22Rv1 (cell line): ENCODE results near the gene CBR3.

Source experiments
- H3K27ac ChIP-seq: fragments of 450-650 bp; 2 replicates; pipeline ENCODE4 v1.5.1; 2017
- ZFX ChIP-seq: fragments of 450-650 bp; IDR thresholded peaks from 2 replicates; pipeline ENCODE4 v1.6.1; 2017; ENCODE audit warnings: antibody characterized with exemption, borderline replicate concordance
- TF ChIP-seq, protein P1 (sequence below): fragments of 450-650 bp; IDR thresholded peaks from 2 replicates; pipeline ENCODE4 v1.5.1; 2017; ENCODE audit warnings: mild to moderate bottlenecking

CBR3 gene

DNA sequence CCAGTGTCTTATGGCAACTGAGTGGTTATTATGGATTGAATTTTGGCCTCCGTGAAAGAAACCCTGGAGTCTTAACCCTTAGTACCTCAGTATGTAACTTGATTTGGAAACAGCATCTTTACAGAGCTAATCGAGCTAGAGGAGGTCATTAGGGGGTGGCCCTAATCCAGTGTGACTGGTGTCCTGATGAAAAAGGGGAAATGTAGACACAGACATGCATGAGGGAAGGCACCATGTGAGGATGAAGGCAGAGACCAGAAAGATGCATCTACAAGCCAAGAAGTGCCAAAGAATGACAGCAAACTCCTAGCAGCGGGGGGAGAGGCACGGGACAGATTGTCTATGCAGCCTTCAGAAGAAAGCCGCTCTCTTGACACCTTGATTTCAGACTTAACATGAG lies 36.5 kb downstream of the CBR3 start:
- no peak overlapping the region for H3K27ac ChIP-seq
- TF ChIP-seq, protein P1, sequence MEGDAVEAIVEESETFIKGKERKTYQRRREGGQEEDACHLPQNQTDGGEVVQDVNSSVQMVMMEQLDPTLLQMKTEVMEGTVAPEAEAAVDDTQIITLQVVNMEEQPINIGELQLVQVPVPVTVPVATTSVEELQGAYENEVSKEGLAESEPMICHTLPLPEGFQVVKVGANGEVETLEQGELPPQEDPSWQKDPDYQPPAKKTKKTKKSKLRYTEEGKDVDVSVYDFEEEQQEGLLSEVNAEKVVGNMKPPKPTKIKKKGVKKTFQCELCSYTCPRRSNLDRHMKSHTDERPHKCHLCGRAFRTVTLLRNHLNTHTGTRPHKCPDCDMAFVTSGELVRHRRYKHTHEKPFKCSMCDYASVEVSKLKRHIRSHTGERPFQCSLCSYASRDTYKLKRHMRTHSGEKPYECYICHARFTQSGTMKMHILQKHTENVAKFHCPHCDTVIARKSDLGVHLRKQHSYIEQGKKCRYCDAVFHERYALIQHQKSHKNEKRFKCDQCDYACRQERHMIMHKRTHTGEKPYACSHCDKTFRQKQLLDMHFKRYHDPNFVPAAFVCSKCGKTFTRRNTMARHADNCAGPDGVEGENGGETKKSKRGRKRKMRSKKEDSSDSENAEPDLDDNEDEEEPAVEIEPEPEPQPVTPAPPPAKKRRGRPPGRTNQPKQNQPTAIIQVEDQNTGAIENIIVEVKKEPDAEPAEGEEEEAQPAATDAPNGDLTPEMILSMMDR: no peak
- no peak for TF ChIP-seq ZFX

GRCh38 chr21:36171741-36172331 lies 37.0 kb downstream of the CBR3 start:
- H3K27ac ChIP-seq: no peak overlapping the region
- no peak for TF ChIP-seq ZFX
- TF ChIP-seq, protein P1: no peak

GRCh38 chr21:36174780-36175179 lies 39.9 kb downstream of the CBR3 start:
- H3K27ac ChIP-seq: no peak overlapping the region
- no peak for TF ChIP-seq ZFX
- TF ChIP-seq, protein P1: no peak

DNA sequence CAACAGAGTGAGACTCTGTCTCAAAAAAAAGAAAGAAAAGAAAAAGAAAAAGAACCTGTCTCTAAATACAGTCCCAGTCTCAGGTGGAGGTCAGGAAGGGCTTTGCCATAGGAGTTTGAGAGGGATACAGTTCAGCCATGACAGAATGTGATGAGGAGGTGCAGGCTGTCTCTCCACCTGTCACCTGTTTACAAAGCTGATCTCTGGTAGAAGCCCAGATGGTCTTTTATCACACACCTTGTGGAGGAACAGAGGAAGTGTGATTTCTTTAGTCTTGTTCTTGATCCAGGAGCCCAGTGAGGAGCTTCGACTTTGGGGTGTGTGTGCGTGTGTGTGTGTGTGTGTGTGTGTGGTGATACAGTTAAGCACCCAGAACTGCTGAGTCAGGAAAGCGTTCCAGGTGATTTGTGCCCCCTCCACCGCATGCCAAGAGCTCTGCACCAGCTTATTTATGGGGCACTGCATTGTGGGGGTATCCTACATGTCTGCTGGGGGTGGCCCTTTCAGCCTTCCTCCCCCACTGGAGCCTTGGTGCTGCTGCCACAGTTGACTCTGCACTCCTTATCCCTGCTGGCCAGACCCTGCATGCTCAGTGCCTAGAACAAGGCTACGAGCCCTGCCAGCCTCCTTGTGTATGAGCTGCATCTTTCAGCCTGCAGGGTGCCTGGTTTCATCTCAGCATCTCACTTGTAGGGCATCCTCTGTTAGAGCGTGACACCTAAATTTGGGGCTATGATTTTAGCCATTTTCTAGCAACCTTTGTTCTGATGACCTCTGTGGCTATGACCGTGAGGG lies 41.1 kb downstream of the CBR3 start:
- H3K27ac ChIP-seq: no peak overlapping the region
- no peak for TF ChIP-seq ZFX
- TF ChIP-seq, protein P1: no peak

DNA sequence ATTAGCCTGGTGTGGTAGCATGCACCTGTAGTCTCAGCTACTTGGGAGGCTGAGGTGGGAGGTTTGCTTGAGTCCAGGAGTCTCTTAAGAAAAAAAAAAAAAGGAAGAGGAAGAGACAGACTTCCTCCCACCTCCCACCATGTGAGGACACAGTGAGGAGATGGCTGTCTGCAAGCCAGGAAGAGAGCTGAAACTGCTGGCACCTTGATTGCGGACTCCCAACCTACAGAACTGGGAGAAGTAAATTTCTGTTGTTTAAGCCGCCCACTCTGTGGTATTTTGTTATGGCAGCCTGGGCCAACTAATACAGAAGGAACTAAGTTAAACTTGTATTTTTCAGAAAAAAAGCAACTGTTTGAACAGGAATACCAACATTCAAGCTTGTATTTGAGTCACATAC lies 43.5 kb downstream of the CBR3 start:
- H3K27ac ChIP-seq: no peak overlapping the region
- TF ChIP-seq ZFX: no peak
- TF ChIP-seq, protein P1: no peak

- TF ChIP-seq ZFX: no peak
- TF ChIP-seq, protein P1: no peak
- H3K27ac ChIP-seq: no peak overlapping the region
Measured at GRCh38 chr21:36179145-36179544, 44.3 kb downstream of the CBR3 start.

DNA sequence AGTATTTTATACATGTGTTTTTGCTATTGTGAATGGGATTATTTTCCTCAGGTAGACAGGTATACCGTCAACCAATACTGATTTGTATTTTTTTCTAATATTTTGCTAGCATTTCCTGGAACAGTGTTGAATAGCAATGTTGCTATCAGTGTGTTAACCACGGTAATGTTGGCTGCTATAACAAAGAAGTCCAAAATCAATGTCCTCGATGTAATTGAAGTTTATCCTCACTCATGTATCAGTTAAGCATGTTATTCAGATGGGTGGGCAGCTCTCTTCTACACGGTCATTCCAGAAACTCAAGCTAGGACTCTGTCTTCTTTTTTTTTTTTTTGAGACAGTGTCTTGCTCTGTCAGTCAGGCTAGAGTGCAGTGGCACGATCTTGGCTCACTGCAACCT lies 46.1 kb downstream of the CBR3 start:
- TF ChIP-seq, protein P1: no peak
- no peak for TF ChIP-seq ZFX
- H3K27ac ChIP-seq: no peak overlapping the region
